Suppressor macrophage treated with lipopolysaccharide for 4 hours (primary cell): Measurements from ENCODE around the gene PEX5L.

ENCODE experiments used
- DNase-seq: peaks from one replicate; pipeline ENCODE4 v3.0.0-alpha.2; 2020

The PEX5L gene

GRCh38 chr3:179766416-179767133 lies 270.2 kb downstream of the PEX5L start:
- no peak for DNase-seq

- no peak for DNase-seq
Observed at GRCh38 chr3:179765396-179765795, 271.3 kb downstream of the PEX5L start.

DNA sequence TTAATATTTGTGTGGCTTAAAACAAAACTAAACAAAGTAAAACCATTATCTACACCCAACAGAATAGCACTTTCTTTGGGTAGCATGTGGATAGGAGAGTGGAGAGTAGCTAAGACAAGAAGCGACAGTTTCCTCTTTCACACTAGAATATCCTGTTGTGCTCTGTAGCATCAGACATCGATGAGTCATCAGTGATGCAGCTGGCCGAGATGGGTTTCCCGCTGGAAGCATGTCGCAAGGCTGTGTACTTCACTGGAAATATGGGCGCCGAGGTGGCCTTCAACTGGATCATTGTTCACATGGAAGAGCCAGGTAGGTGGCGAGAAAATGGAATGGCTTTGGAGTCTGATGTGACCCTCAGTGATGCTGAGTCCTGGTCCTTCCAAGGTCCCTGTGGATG lies 275.8 kb downstream of the PEX5L start:
- DNase-seq, result peak; percentile 67

- DNase-seq, result peak; percentile 40
Observed at GRCh38 chr3:179750720-179751328, 285.9 kb downstream of the PEX5L start.

GRCh38 chr3:179745716-179746115 lies 291.0 kb downstream of the PEX5L start:
- DNase-seq, result no peak

- no peak for DNase-seq
Observed at GRCh38 chr3:179745079-179745478, 291.7 kb downstream of the PEX5L start.
